AG09309 (cell line): ENCODE data around the gene B9D2.
A peak's percentile ranks its signal among the peaks of the same experiment; 100 is the strongest.
"Not testable (repeated sequence)": the region's sequence is repeated elsewhere in the genome, so short reads cannot be mapped to it uniquely, and the experiment has no call there.

Experiments used
- DNase-seq: peaks from one replicate; pipeline ENCODE4 v3.0.0-alpha.2; 2010; ENCODE audit warnings: low read depth
- H3K4me3 ChIP-seq: 2 replicates; pipeline ENCODE4 v1.5.1; 2011; ENCODE audit warnings: mild to moderate bottlenecking, low read depth, low read length, moderate library complexity; ENCODE audit not compliant: control insufficient read depth
- CTCF ChIP-seq: IDR thresholded peaks from 2 replicates; pipeline ENCODE4 v1.5.1; 2011; ENCODE audit warnings: mild to moderate bottlenecking, low read depth, low read length, inconsistent platforms; ENCODE audit not compliant: insufficient read depth, control insufficient read depth; ENCODE audit errors: missing control alignments

The B9D2 gene

GRCh38 chr19:41351339-41352245 is 12.4 kb downstream of the B9D2 start:
- no peak for DNase-seq
- no peak for TF ChIP-seq CTCF
- peak overlapping the region; percentile 97 for H3K4me3 ChIP-seq

GRCh38 chr19:41350735-41351338 is 13.1 kb downstream of the B9D2 start:
- no peak for TF ChIP-seq CTCF
- DNase-seq = no peak
- H3K4me3 ChIP-seq = peak overlapping the region; percentile 97

GRCh38 chr19:41346916-41347315 is 17.0 kb downstream of the B9D2 start:
- not testable (repeated sequence) for DNase-seq, H3K4me3 ChIP-seq

GRCh38 chr19:41344162-41344561 is 19.8 kb downstream of the B9D2 start:
- TF ChIP-seq CTCF = no peak
- no peak for DNase-seq
- H3K4me3 ChIP-seq = no peak overlapping the region

GRCh38 chr19:41341669-41342490 is 22.1 kb downstream of the B9D2 start:
- H3K4me3 ChIP-seq = no peak overlapping the region
- DNase-seq = no peak
- TF ChIP-seq CTCF = no peak

GRCh38 chr19:41339936-41340335 is 24.0 kb downstream of the B9D2 start:
- no peak for DNase-seq
- H3K4me3 ChIP-seq = no peak overlapping the region
- TF ChIP-seq CTCF = no peak

GRCh38 chr19:41335467-41335866 is 28.5 kb downstream of the B9D2 start:
- no peak for DNase-seq
- TF ChIP-seq CTCF = no peak
- no peak overlapping the region for H3K4me3 ChIP-seq
